ENCODE data around the gene BAD. TPM values are rescaled to one million over a fixed set of nuclear protein-coding genes. Genes with fewer than 3 reads are reported as not detected.

Gene BAD
- total and polyA plus RNA-seq, 2 of the 13 experiments (the other 11 are each of a cell fraction or from before 2014, with no cell fraction given) = 17.9 to 28.5 TPM

DNA sequence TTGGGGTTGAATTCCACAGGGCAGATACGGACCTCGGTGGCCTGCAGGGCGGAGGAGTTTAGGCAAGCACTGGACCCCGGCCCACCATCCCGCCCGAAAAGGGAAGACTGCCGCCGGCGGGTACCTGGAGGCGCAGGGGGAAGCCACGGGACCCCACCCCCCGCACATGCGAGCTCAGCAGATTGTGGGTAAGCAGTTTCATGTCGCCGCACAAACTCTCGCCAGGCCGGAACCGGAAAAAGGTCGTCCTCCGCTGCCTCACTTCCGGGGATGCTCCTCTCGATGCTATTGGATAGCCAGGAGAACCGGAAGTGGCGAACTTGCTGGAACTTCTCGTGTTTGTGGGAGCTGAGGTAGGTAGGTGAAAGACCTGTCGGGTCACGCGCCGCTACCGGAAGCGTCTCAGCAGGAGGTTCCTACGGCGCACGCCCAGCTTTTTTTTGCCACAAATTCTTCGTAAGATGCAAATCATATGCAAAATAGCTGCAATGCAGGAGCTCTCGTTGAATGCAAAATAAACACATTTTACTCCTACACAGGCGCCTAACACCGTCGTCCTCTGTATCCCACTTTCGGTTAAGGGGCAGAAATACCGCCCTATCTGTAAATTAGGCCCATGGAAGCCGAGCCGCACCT, 33.0 kb upstream of the BAD start, which contains the start of gene TRMT112 (continued):
- TF ChIP-seq ZNF773 (CRISPR knock-in tag; IDR thresholded peaks at IDR 0.05; ENCODE audit: borderline replicate concordance) = no peak
- TF ChIP-seq, protein P1, sequence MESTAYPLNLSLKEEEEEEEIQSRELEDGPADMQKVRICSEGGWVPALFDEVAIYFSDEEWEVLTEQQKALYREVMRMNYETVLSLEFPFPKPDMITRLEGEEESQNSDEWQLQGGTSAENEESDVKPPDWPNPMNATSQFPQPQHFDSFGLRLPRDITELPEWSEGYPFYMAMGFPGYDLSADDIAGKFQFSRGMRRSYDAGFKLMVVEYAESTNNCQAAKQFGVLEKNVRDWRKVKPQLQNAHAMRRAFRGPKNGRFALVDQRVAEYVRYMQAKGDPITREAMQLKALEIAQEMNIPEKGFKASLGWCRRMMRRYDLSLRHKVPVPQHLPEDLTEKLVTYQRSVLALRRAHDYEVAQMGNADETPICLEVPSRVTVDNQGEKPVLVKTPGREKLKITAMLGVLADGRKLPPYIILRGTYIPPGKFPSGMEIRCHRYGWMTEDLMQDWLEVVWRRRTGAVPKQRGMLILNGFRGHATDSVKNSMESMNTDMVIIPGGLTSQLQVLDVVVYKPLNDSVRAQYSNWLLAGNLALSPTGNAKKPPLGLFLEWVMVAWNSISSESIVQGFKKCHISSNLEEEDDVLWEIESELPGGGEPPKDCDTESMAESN (CRISPR knock-in tag; conservative IDR thresholded peaks at IDR 0.05) = 0 out of 2 replicates have a peak, but pooled peaks have one; percentile 26
- TF ChIP-seq ZNF230 (CRISPR knock-in tag; IDR thresholded peaks at IDR 0.05) = 0 out of 2 replicates have a peak, but pooled peaks have one; percentile 1
- TF ChIP-seq SMAD3 (CRISPR knock-in tag; IDR thresholded peaks at IDR 0.05) = peak; percentile 33; the same call in 1 of the 2 replicates
- TF ChIP-seq POLR2AphosphoS5 (IDR thresholded peaks at IDR 0.05; ENCODE audit: low read depth, low read length) = peak; percentile 90
- TF ChIP-seq KMT2B (CRISPR knock-in tag; IDR thresholded peaks at IDR 0.05) = peak; percentile 40; the same call in 1 of the 2 replicates
- TF ChIP-seq JUND (CRISPR knock-in tag; IDR thresholded peaks at IDR 0.05) = no peak
- no peak for TF ChIP-seq ZNF383 (CRISPR knock-in tag; IDR thresholded peaks at IDR 0.05; ENCODE audit: borderline replicate concordance)
- TF ChIP-seq KAT2B (IDR thresholded peaks at IDR 0.05; ENCODE audit: borderline replicate concordance, low read depth, low read length) = no peak
- peak; percentile 92 for TF ChIP-seq GATAD1 (CRISPR knock-in tag; IDR thresholded peaks at IDR 0.05)
- TF ChIP-seq, protein P2, sequence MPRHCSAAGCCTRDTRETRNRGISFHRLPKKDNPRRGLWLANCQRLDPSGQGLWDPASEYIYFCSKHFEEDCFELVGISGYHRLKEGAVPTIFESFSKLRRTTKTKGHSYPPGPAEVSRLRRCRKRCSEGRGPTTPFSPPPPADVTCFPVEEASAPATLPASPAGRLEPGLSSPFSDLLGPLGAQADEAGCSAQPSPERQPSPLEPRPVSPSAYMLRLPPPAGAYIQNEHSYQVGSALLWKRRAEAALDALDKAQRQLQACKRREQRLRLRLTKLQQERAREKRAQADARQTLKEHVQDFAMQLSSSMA (CRISPR knock-in tag; IDR thresholded peaks at IDR 0.05) = peak; percentile 99
- no peak; the same call in 1 of the 2 replicates for TF ChIP-seq ZNF136 (CRISPR knock-in tag; IDR thresholded peaks at IDR 0.05; ENCODE audit: low read depth)
- peak; percentile 66; the same call in 1 of the 2 replicates for TF ChIP-seq ZNF317 (CRISPR knock-in tag; IDR thresholded peaks at IDR 0.05)
- TF ChIP-seq, protein P3, sequence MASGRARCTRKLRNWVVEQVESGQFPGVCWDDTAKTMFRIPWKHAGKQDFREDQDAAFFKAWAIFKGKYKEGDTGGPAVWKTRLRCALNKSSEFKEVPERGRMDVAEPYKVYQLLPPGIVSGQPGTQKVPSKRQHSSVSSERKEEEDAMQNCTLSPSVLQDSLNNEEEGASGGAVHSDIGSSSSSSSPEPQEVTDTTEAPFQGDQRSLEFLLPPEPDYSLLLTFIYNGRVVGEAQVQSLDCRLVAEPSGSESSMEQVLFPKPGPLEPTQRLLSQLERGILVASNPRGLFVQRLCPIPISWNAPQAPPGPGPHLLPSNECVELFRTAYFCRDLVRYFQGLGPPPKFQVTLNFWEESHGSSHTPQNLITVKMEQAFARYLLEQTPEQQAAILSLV (CRISPR knock-in tag; IDR thresholded peaks at IDR 0.05; ENCODE audit: borderline replicate concordance) = peak; percentile 72
- TF ChIP-seq HNRNPLL (IDR thresholded peaks at IDR 0.05; ENCODE audit: low read depth, low read length, poor library complexity, severe bottlenecking) = no peak
- TF ChIP-seq RXRB (CRISPR knock-in tag; IDR thresholded peaks at IDR 0.05; ENCODE audit: borderline replicate concordance) = peak; percentile 52
- TF ChIP-seq EP300 (IDR thresholded peaks at IDR 0.05; ENCODE audit: low read depth in 2 of 2, low read length in 2 of 2) = 0 out of 4 replicates have a peak, but pooled peaks have one; percentile 5 to 15
- TF ChIP-seq EP300 (CRISPR knock-in tag; IDR thresholded peaks at IDR 0.05; ENCODE audit: borderline replicate concordance) = no peak
- TF ChIP-seq EEA1 (CRISPR knock-in tag; IDR thresholded peaks at IDR 0.05; ENCODE audit: borderline replicate concordance) = 0 out of 2 replicates have a peak, but pooled peaks have one; percentile 36
- TF ChIP-seq, protein P4, sequence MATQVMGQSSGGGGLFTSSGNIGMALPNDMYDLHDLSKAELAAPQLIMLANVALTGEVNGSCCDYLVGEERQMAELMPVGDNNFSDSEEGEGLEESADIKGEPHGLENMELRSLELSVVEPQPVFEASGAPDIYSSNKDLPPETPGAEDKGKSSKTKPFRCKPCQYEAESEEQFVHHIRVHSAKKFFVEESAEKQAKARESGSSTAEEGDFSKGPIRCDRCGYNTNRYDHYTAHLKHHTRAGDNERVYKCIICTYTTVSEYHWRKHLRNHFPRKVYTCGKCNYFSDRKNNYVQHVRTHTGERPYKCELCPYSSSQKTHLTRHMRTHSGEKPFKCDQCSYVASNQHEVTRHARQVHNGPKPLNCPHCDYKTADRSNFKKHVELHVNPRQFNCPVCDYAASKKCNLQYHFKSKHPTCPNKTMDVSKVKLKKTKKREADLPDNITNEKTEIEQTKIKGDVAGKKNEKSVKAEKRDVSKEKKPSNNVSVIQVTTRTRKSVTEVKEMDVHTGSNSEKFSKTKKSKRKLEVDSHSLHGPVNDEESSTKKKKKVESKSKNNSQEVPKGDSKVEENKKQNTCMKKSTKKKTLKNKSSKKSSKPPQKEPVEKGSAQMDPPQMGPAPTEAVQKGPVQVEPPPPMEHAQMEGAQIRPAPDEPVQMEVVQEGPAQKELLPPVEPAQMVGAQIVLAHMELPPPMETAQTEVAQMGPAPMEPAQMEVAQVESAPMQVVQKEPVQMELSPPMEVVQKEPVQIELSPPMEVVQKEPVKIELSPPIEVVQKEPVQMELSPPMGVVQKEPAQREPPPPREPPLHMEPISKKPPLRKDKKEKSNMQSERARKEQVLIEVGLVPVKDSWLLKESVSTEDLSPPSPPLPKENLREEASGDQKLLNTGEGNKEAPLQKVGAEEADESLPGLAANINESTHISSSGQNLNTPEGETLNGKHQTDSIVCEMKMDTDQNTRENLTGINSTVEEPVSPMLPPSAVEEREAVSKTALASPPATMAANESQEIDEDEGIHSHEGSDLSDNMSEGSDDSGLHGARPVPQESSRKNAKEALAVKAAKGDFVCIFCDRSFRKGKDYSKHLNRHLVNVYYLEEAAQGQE (IDR thresholded peaks at IDR 0.05; ENCODE audit: borderline replicate concordance in 1 of 2, low read depth in 1 of 2, low read length in 2 of 2) = peak in 1 of 2 experiments; percentile 32; a peak in 1 of 4 replicates
- TF ChIP-seq ZNF225 (CRISPR knock-in tag; IDR thresholded peaks at IDR 0.05) = peak; percentile 81; the same call in 1 of the 2 replicates
- TF ChIP-seq ZNF143 (CRISPR knock-in tag; IDR thresholded peaks at IDR 0.05) = peak; percentile 75
